H1 (cell line): ENCODE data around the gene ARID5B. TPM values are rescaled to one million over a fixed set of nuclear protein-coding genes. Genes with fewer than 3 reads are reported as not detected.

Source experiments
- CHD7 ChIP-seq: fragments of 300-600 bp; sonication (generic); IDR thresholded peaks from 2 replicates; pipeline ENCODE4 v1.7.1; 2012; ENCODE audit warnings: low read length, moderate library complexity, mild to moderate bottlenecking, inconsistent platforms; ENCODE audit not compliant: insufficient replicate concordance
- HDAC2 ChIP-seq, 2 experiments: fragments of 300-600 bp in 1 of 2; sonication (generic) in 1 of 2; IDR thresholded peaks; 2 replicates each; pipeline ENCODE4 v1.6.1; 2011 to 2012; ENCODE audit warnings: low read depth in 2 of 2, low read length in 2 of 2, mild to moderate bottlenecking in 2 of 2, moderate library complexity in 2 of 2, borderline replicate concordance in 1 of 2, inconsistent platforms in 1 of 2
- TAF1 ChIP-seq: IDR thresholded peaks from 2 replicates; pipeline ENCODE4 v1.6.1; 2011; ENCODE audit warnings: mild to moderate bottlenecking, low read depth, low read length
- USF2 ChIP-seq: IDR thresholded peaks from 2 replicates; pipeline ENCODE4 v1.6.1; 2011; ENCODE audit warnings: low read length, improper control_type of control experiment
- polyA plus RNA-seq, 7 experiments: library from polyadenylated mRNA; depleted of rRNA in 3 of 7; stranded (reverse) in 5 of 7; unstranded in 2 of 7; fragments of >200 nt in 5 of 7; fragments of 200-250 nt in 2 of 7; gene quantifications; 1 replicate in 5 of 7; 2 replicates in 1 of 7; 4 replicates in 1 of 7; pipeline versions ENCODE4 v1.2.1 to v1.2.3, GENCODE V29; 2011 to 2013; ENCODE audit warnings: missing spikeins in 2 of 7, mixed read lengths in 2 of 7
- total RNA-seq: library from RNA; stranded (reverse); fragmentation: NEBNext Ultra II Directional; extraction: Animal tissue kit (Norgen Biotek cat#: 25700); gene quantifications from 2 replicates; pipeline ENCODE4 v1.2.1, GENCODE V29; 2021

The ARID5B gene
- total and polyA plus RNA-seq, 2 of the 8 experiments (the other 6 are each of a cell fraction or from before 2014, with no cell fraction given), result 0.21 to 1.1 TPM

GRCh38 chr10:61953183-61953582 lies 51.7 kb downstream of the ARID5B start (continued):
- TF ChIP-seq CHD7, result no peak
- TF ChIP-seq TAF1, result no peak
- no peak for TF ChIP-seq HDAC2 (IDR thresholded peaks at IDR 0.05; ENCODE audit: borderline replicate concordance in 1 of 2, low read depth in 2 of 2, low read length in 2 of 2)
- no peak for TF ChIP-seq USF2
